GM10248 (cell line): ENCODE results near the gene POMZP3.
"Not testable (repeated sequence)": the region's sequence is repeated elsewhere in the genome, so short reads cannot be mapped to it uniquely, and the experiment has no call there.

ENCODE experiments used
- CTCF ChIA-PET: fragments of 300-600 bp; sonication (Branson Sonifier 250); formaldehyde crosslinking; extraction: SDS; loops from one replicate; lab custom pipeline; 2021; ENCODE audit warnings: antibody characterized with exemption; lab: Yijun Ruan, JAX
- POLR2A ChIA-PET: fragments of 350-650 bp; sonication (Branson Sonifier 250); formaldehyde crosslinking; extraction: SDS; loops from one replicate; lab custom pipeline; 2020; ENCODE audit warnings: antibody characterized with exemption; lab: Yijun Ruan, JAX
- DNase-seq: peaks from one replicate; pipeline ENCODE4 v3.0.0; 2012; ENCODE audit errors: extremely low spot score

Gene POMZP3

GRCh38 chr7:76626989-76627642, at the start of gene POMZP3:
Gene POMZP3, minus strand, starts transcription at chr7:76627279. Its CDS starts 1,215 bp downstream, at chr7:76626064.
- CTCF ChIA-PET, POLR2A ChIA-PET, DNase-seq: not testable (repeated sequence)

- CTCF ChIA-PET: not testable (repeated sequence)
Measured at GRCh38 chr7:76675783-76676182, 48.7 kb upstream of the POMZP3 start.

GRCh38 chr7:76673346-76673745, 46.3 kb upstream of the POMZP3 start:
- CTCF ChIA-PET, DNase-seq, POLR2A ChIA-PET: not testable (repeated sequence)

More at GRCh38 chr7:76675783-76676182, 48.7 kb upstream of the POMZP3 start:
- DNase-seq, POLR2A ChIA-PET: not testable (repeated sequence)

- POLR2A ChIA-PET, CTCF ChIA-PET, DNase-seq: not testable (repeated sequence)
Measured at GRCh38 chr7:76659212-76659611, 32.1 kb upstream of the POMZP3 start.

GRCh38 chr7:76656425-76656824, 29.3 kb upstream of the POMZP3 start:
- POLR2A ChIA-PET, CTCF ChIA-PET, DNase-seq: not testable (repeated sequence)

GRCh38 chr7:76642620-76643019, 15.5 kb upstream of the POMZP3 start:
- CTCF ChIA-PET: not testable (repeated sequence)

GRCh38 chr7:76637061-76637691, 10.1 kb upstream of the POMZP3 start:
- DNase-seq, CTCF ChIA-PET, POLR2A ChIA-PET: not testable (repeated sequence)

More at GRCh38 chr7:76642620-76643019, 15.5 kb upstream of the POMZP3 start:
- DNase-seq, POLR2A ChIA-PET: not testable (repeated sequence)

GRCh38 chr7:76626581-76626980, 498 bp downstream of the POMZP3 start:
- POLR2A ChIA-PET, DNase-seq, CTCF ChIA-PET: not testable (repeated sequence)

GRCh38 chr7:76619439-76620190, 7.5 kb downstream of the POMZP3 start:
- POLR2A ChIA-PET, CTCF ChIA-PET: not testable (repeated sequence)

GRCh38 chr7:76613783-76614182, 13.3 kb downstream of the POMZP3 start:
- CTCF ChIA-PET, POLR2A ChIA-PET, DNase-seq: not testable (repeated sequence)

More at GRCh38 chr7:76619439-76620190, 7.5 kb downstream of the POMZP3 start:
- not testable (repeated sequence) for DNase-seq

- CTCF ChIA-PET, POLR2A ChIA-PET, DNase-seq: not testable (repeated sequence)
Measured at GRCh38 chr7:76612232-76612631, 14.8 kb downstream of the POMZP3 start.

- DNase-seq, CTCF ChIA-PET, POLR2A ChIA-PET: not testable (repeated sequence)
Measured at GRCh38 chr7:76609864-76610263, 17.2 kb downstream of the POMZP3 start.

- POLR2A ChIA-PET, CTCF ChIA-PET: not testable (repeated sequence)
Measured at GRCh38 chr7:76608469-76608868, 18.6 kb downstream of the POMZP3 start.

GRCh38 chr7:76606027-76606426, 21.1 kb downstream of the POMZP3 start:
- CTCF ChIA-PET, POLR2A ChIA-PET, DNase-seq: not testable (repeated sequence)

More at GRCh38 chr7:76608469-76608868, 18.6 kb downstream of the POMZP3 start:
- DNase-seq: not testable (repeated sequence)

- POLR2A ChIA-PET, CTCF ChIA-PET, DNase-seq: not testable (repeated sequence)
Measured at GRCh38 chr7:76600650-76601049, 26.4 kb downstream of the POMZP3 start.

GRCh38 chr7:76600116-76600482, 27.0 kb downstream of the POMZP3 start:
- POLR2A ChIA-PET, DNase-seq, CTCF ChIA-PET: not testable (repeated sequence)

GRCh38 chr7:76598590-76599264, 28.4 kb downstream of the POMZP3 start:
- CTCF ChIA-PET, POLR2A ChIA-PET, DNase-seq: not testable (repeated sequence)

GRCh38 chr7:76597288-76597687, 29.8 kb downstream of the POMZP3 start:
- DNase-seq, POLR2A ChIA-PET, CTCF ChIA-PET: not testable (repeated sequence)
